Fibroblast of villous mesenchyme (primary cell): ENCODE measurements around the gene NCAM2. TPM values are rescaled to one million over a fixed set of nuclear protein-coding genes. Genes with fewer than 3 reads are reported as not detected.

Experiments used
- DNase-seq: peaks from one replicate; pipeline ENCODE4 v3.0.0-alpha.2; 2010; ENCODE audit warnings: low read depth
- H3K4me3 ChIP-seq: 2 replicates; pipeline ENCODE4 v1.5.1; 2011; ENCODE audit warnings: low read depth, mild to moderate bottlenecking, low read length
- CTCF ChIP-seq: IDR thresholded peaks from 2 replicates; pipeline ENCODE4 v1.5.1; 2012; ENCODE audit warnings: low read depth, mild to moderate bottlenecking, low read length; ENCODE audit not compliant: insufficient read depth
- total RNA-seq: library from RNA; depleted of rRNA; stranded (reverse); fragments of >200 nt; gene quantifications from 2 replicates; pipeline ENCODE4 v1.2.3, GENCODE V29; 2012

The NCAM2 gene
- total RNA-seq, 1 donor = 5.2 TPM

- H3K4me3 ChIP-seq = no peak overlapping the region
- DNase-seq = no peak
- TF ChIP-seq CTCF = no peak
Observed at GRCh38 chr21:21046063-21046462, 47.9 kb downstream of the NCAM2 start.

- no peak overlapping the region for H3K4me3 ChIP-seq
- DNase-seq = no peak
- TF ChIP-seq CTCF = no peak
Observed at GRCh38 chr21:21051109-21052055, 53.2 kb downstream of the NCAM2 start.

- no peak overlapping the region for H3K4me3 ChIP-seq
- no peak for TF ChIP-seq CTCF
- DNase-seq = no peak
Observed at GRCh38 chr21:21052672-21053071, 54.5 kb downstream of the NCAM2 start.

GRCh38 chr21:21057349-21058062 lies 59.3 kb downstream of the NCAM2 start:
- no peak for TF ChIP-seq CTCF
- DNase-seq = no peak

GRCh38 chr21:21063828-21064227 lies 65.6 kb downstream of the NCAM2 start:
- no peak for DNase-seq
- TF ChIP-seq CTCF = no peak
- no peak overlapping the region for H3K4me3 ChIP-seq

More at GRCh38 chr21:21057349-21058062, 59.3 kb downstream of the NCAM2 start:
- H3K4me3 ChIP-seq = no peak overlapping the region

- H3K4me3 ChIP-seq = no peak overlapping the region
- no peak for DNase-seq
- TF ChIP-seq CTCF = no peak
Observed at GRCh38 chr21:21064353-21064752, 66.1 kb downstream of the NCAM2 start.
